ENCODE data around the gene PRKAR2A.
"Not testable (repeated sequence)": the region's sequence is repeated elsewhere in the genome, so short reads cannot be mapped to it uniquely, and the experiment has no call there.

Gene PRKAR2A

GRCh38 chr3:48778565-48778964, 69.1 kb downstream of the PRKAR2A start:
- not testable (repeated sequence) for DNase-seq (ENCODE audit: low read depth)

GRCh38 chr3:48776854-48777253, 70.8 kb downstream of the PRKAR2A start:
- no peak for DNase-seq (ENCODE audit: low read depth)

- DNase-seq (ENCODE audit: low read depth) = no peak
These were observed 77.5 kb downstream of the PRKAR2A start for GRCh38 chr3:48770192-48770502.

GRCh38 chr3:48765376-48765775, 82.3 kb downstream of the PRKAR2A start:
- no peak for DNase-seq (ENCODE audit: low read depth)

- DNase-seq (ENCODE audit: low read depth) = no peak
These were observed 84.9 kb downstream of the PRKAR2A start for GRCh38 chr3:48762816-48763215.

- DNase-seq (ENCODE audit: low read depth) = not testable (repeated sequence)
These were observed 87.6 kb downstream of the PRKAR2A start for GRCh38 chr3:48759991-48760540.

- not testable (repeated sequence) for DNase-seq (ENCODE audit: low read depth)
These were observed 88.1 kb downstream of the PRKAR2A start for GRCh38 chr3:48759531-48759930.

GRCh38 chr3:48759071-48759470, 88.6 kb downstream of the PRKAR2A start:
- DNase-seq (ENCODE audit: low read depth) = no peak

GRCh38 chr3:48756640-48757039, 91.0 kb downstream of the PRKAR2A start:
- no peak for DNase-seq (ENCODE audit: low read depth)

GRCh38 chr3:48750856-48751255, 96.8 kb downstream of the PRKAR2A start:
- no peak for DNase-seq (ENCODE audit: low read depth)

GRCh38 chr3:48748754-48749153, 98.9 kb downstream of the PRKAR2A start:
- DNase-seq (ENCODE audit: low read depth) = no peak

GRCh38 chr3:48747706-48748105, 100.0 kb downstream of the PRKAR2A start:
- DNase-seq (ENCODE audit: low read depth) = no peak

GRCh38 chr3:48747015-48747615, 100.6 kb downstream of the PRKAR2A start:
- no peak for DNase-seq (ENCODE audit: low read depth)

GRCh38 chr3:48743773-48744172, 103.9 kb downstream of the PRKAR2A start:
- no peak for DNase-seq (ENCODE audit: low read depth)

- not testable (repeated sequence) for DNase-seq (ENCODE audit: low read depth)
These were observed 106.4 kb downstream of the PRKAR2A start for GRCh38 chr3:48741226-48741625.

GRCh38 chr3:48739955-48740823, 107.5 kb downstream of the PRKAR2A start:
- DNase-seq (ENCODE audit: low read depth) = peak; percentile 12

GRCh38 chr3:48739617-48739954, 108.1 kb downstream of the PRKAR2A start:
- DNase-seq (ENCODE audit: low read depth) = no peak

GRCh38 chr3:48738926-48739616, 108.6 kb downstream of the PRKAR2A start:
- no peak for DNase-seq (ENCODE audit: low read depth)

- DNase-seq (ENCODE audit: low read depth) = no peak
These were observed 109.5 kb downstream of the PRKAR2A start for GRCh38 chr3:48738144-48738536.

- DNase-seq (ENCODE audit: low read depth) = not testable (repeated sequence)
These were observed 112.5 kb downstream of the PRKAR2A start for GRCh38 chr3:48735075-48735767.

- DNase-seq (ENCODE audit: low read depth) = not testable (repeated sequence)
These were observed 113.1 kb downstream of the PRKAR2A start for GRCh38 chr3:48734541-48734940.
